ENCODE results near the gene ASB3. TPM values are rescaled to one million over a fixed set of nuclear protein-coding genes. Genes with fewer than 3 reads are reported as not detected.

Gene ASB3
- total and polyA plus RNA-seq, 9 of the 15 experiments (the other 6 are each of a cell fraction or from before 2014, with no cell fraction given), result 13.6 to 35.3 (median 18.7) TPM

- no peaks in the 10 kb centered on the region for H3K27me3 ChIP-seq (ENCODE audit: control insufficient read depth in 2 of 2, insufficient read depth in 2 of 2, low read length in 2 of 2)
- DNase-seq (ENCODE audit: extremely low read depth in 1 of 4, low spot score in 3 of 4) (no peak), ATAC-seq (no peak), FAIRE-seq (no peak)
- no peak overlapping the region for H3K4me3 ChIP-seq
- no peak overlapping the region for H2AFZ ChIP-seq (ENCODE audit: low read depth, low read length)
- no peaks in the 10 kb centered on the region for H3K9me3 ChIP-seq (replicated peaks; ENCODE audit: control insufficient read depth, insufficient read depth, low read depth, low read length)
- H3K9me1 ChIP-seq (ENCODE audit: control insufficient read depth, insufficient read depth, low read length), result no peaks in the 10 kb centered on the region
- ChIA-PET CTCF (ENCODE audit: low intra/inter-chr PET ratio) (no interaction called here), POLR2A (no interaction called here)
- H3K79me2 ChIP-seq (ENCODE audit: control insufficient read depth, insufficient read depth, low read length), result no peaks in the 10 kb centered on the region
- in situ Hi-C loops (cut with MboI) (no loop called here), intact Hi-C loops (cut with micrococcal nuclease) (no loop called here)
- H3K4me1 ChIP-seq (replicated peaks in 1 of 2; ENCODE audit: control insufficient read depth in 2 of 2, insufficient read depth in 2 of 2, low read length in 2 of 2), result no peaks in the 10 kb centered on the region
- no peak overlapping the region for H3K27ac ChIP-seq (ENCODE audit: extremely low read depth, low read depth, low read length)
- H3K4me2 ChIP-seq (ENCODE audit: insufficient read depth, low read length), result no peak overlapping the region
- 100% methylated on average over 2 of the region's 2 CpGs for WGBS (ENCODE audit: insufficient coverage, low coverage, missing lambda C conversion rate)
- no peaks in the 10 kb centered on the region for H4K20me1 ChIP-seq (replicated peaks; ENCODE audit: control insufficient read depth, insufficient read depth, low read length)
- H3K36me3 ChIP-seq (ENCODE audit: control insufficient read depth, insufficient read depth, low read length), result peaks cover 6% of the 10 kb centered on the region; the same call in 2 of the 3 replicates
- H3K9ac ChIP-seq (ENCODE audit: insufficient read depth in 1 of 2, low read depth in 2 of 2, low read length in 2 of 2), result no peak overlapping the region
- no TSS peak for BruUV-seq (replicated peaks)
- TF ChIP-seq ZNF707 (CRISPR knock-in tag; conservative IDR thresholded peaks at IDR 0.05), result no peak
- TF ChIP-seq MAFG (tag; conservative IDR thresholded peaks at IDR 0.05), result 0 out of 2 replicates have a peak, but pooled peaks have one; percentile 19
These were observed 85.5 kb downstream of the ASB3 start for GRCh38 chr2:53701221-53701620.

GRCh38 chr2:53697686-53698085, 89.1 kb downstream of the ASB3 start:
- Histone ChIP-seq H3K4me2 (ENCODE audit: insufficient read depth, low read length) (no peak overlapping the region), H3K27me3 (ENCODE audit: control insufficient read depth in 2 of 2, insufficient read depth in 2 of 2, low read length in 2 of 2) (no peaks in the 10 kb centered on the region), H2AFZ (ENCODE audit: low read depth, low read length) (no peak overlapping the region), H3K9me3 (replicated peaks; ENCODE audit: control insufficient read depth, insufficient read depth, low read depth, low read length) (no peaks in the 10 kb centered on the region), H3K79me2 (ENCODE audit: control insufficient read depth, insufficient read depth, low read length) (no peaks in the 10 kb centered on the region), H3K9ac (ENCODE audit: insufficient read depth in 1 of 2, low read depth in 2 of 2, low read length in 2 of 2) (no peak overlapping the region), H3K9me1 (ENCODE audit: control insufficient read depth, insufficient read depth, low read length) (no peaks in the 10 kb centered on the region), H3K4me1 (replicated peaks in 1 of 2; ENCODE audit: control insufficient read depth in 2 of 2, insufficient read depth in 2 of 2, low read length in 2 of 2) (no peaks in the 10 kb centered on the region), H4K20me1 (replicated peaks; ENCODE audit: control insufficient read depth, insufficient read depth, low read length) (no peaks in the 10 kb centered on the region), H3K36me3 (ENCODE audit: control insufficient read depth, insufficient read depth, low read length) (peaks cover 6% of the 10 kb centered on the region; the same call in 2 of the 3 replicates), H3K27ac (ENCODE audit: extremely low read depth, low read depth, low read length) (no peak overlapping the region), H3K4me3 (no peak overlapping the region)
- ChIA-PET CTCF (ENCODE audit: low intra/inter-chr PET ratio) (no interaction called here), POLR2A (no interaction called here)
- BruUV-seq (replicated peaks), result no TSS peak
- in situ Hi-C loops (cut with MboI) (no loop called here), intact Hi-C loops (cut with micrococcal nuclease) (no loop called here)
- WGBS (ENCODE audit: insufficient coverage, low coverage, missing lambda C conversion rate), result 44% methylated on average over 1 of the region's 1 CpG
- DNase-seq (ENCODE audit: extremely low read depth in 1 of 4, low spot score in 3 of 4) (no peak), ATAC-seq (no peak), FAIRE-seq (no peak)
- no peak for TF ChIP-seq CHCHD3 (CRISPR knock-in tag; IDR thresholded peaks at IDR 0.05)
- no peak for TF ChIP-seq KAT2B (IDR thresholded peaks at IDR 0.05; ENCODE audit: low read depth, low read length)
- TF ChIP-seq POU5F1 (IDR thresholded peaks at IDR 0.05; ENCODE audit: borderline replicate concordance, low read depth, low read length, partially characterized antibody), result no peak
- TF ChIP-seq, protein P1, sequence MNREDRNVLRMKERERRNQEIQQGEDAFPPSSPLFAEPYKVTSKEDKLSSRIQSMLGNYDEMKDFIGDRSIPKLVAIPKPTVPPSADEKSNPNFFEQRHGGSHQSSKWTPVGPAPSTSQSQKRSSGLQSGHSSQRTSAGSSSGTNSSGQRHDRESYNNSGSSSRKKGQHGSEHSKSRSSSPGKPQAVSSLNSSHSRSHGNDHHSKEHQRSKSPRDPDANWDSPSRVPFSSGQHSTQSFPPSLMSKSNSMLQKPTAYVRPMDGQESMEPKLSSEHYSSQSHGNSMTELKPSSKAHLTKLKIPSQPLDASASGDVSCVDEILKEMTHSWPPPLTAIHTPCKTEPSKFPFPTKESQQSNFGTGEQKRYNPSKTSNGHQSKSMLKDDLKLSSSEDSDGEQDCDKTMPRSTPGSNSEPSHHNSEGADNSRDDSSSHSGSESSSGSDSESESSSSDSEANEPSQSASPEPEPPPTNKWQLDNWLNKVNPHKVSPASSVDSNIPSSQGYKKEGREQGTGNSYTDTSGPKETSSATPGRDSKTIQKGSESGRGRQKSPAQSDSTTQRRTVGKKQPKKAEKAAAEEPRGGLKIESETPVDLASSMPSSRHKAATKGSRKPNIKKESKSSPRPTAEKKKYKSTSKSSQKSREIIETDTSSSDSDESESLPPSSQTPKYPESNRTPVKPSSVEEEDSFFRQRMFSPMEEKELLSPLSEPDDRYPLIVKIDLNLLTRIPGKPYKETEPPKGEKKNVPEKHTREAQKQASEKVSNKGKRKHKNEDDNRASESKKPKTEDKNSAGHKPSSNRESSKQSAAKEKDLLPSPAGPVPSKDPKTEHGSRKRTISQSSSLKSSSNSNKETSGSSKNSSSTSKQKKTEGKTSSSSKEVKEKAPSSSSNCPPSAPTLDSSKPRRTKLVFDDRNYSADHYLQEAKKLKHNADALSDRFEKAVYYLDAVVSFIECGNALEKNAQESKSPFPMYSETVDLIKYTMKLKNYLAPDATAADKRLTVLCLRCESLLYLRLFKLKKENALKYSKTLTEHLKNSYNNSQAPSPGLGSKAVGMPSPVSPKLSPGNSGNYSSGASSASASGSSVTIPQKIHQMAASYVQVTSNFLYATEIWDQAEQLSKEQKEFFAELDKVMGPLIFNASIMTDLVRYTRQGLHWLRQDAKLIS (CRISPR knock-in tag; IDR thresholded peaks at IDR 0.05), result no peak
- no peak for TF ChIP-seq GATAD2A (IDR thresholded peaks at IDR 0.05)
- TF ChIP-seq ATF7 (IDR thresholded peaks at IDR 0.05), result no peak
- no peak for TF ChIP-seq BCL6 (CRISPR knock-in tag; IDR thresholded peaks at IDR 0.05)
- no peak for TF ChIP-seq SLC30A9 (CRISPR knock-in tag; IDR thresholded peaks at IDR 0.05)
